ENCODE measurements around the gene TSC22D1. TPM values are rescaled to one million over a fixed set of nuclear protein-coding genes. Genes with fewer than 3 reads are reported as not detected.
A peak's percentile ranks its signal among the peaks of the same experiment; 100 is the strongest.

Gene TSC22D1
- total RNA-seq, 1 experiment from 2014 or later = 37.2 TPM

DNA sequence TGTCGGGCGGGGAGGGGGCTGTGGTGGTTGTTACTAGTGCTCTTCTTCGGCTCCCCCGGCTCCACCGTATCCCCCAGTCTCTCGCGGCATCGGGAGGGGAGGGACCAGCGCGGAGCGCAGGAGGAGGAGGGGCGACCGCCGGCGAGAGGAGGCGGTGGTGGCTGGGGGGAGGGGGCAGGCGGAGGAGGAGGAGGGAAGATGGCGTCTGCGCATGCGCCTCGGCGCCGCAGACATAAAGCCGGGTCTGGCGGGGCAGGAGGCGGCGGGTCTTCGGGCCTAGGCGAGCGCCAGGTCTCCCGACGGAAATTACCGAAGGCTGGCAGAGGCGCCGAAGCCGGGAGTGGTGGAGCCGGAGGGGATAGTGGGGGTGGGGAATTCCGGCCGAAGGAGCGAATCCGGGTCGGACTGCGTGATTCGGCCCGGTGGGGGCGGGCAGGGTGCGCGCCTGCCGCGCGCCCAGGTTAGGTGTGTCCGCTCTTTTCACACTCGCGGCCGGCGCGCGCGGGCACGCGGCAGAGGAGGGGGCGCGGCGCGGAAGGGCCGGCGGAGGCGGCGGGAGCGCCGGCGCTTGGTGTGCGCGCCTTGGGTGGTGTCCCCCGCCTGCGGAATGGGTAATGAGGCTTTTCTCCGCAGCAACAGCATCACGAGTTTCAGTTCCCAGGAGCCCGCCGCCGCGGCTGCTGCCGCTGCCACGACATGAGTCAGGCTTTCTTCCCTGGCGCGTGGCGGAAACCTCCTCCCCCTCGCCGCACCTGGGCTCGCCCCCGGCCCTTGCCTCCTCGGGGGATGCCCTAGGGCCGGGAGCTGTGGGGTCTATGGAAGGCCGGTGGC lies 1.3 kb upstream of the TSC22D1 start:
- BruUV-seq (replicated peaks) = no TSS peak
- H3K36me3 ChIP-seq (ENCODE audit: insufficient read depth, low read length, poor library complexity, severe bottlenecking) = peaks cover 6% of the 10 kb centered on the region
- intact Hi-C loops (cut with micrococcal nuclease; ENCODE audit: unreplicated experiment) = loop anchor here (2.0 to 5.0 kb wide), 2 partner anchors 95 to 341 kb away; no protein-coding TSS in a partner anchor
- H3K27me3 ChIP-seq (replicated peaks; ENCODE audit: insufficient read depth, low read depth, low read length, poor library complexity) = no peaks in the 10 kb centered on the region
- H3K27ac ChIP-seq (ENCODE audit: low read depth, low read length, poor library complexity, severe bottlenecking) = peak overlapping the region; percentile 94
- H3K9me3 ChIP-seq (ENCODE audit: low read depth, low read length, poor library complexity, severe bottlenecking) = no peaks in the 10 kb centered on the region
- CTCF ChIA-PET = no interaction called here
- POLR2A ChIA-PET (ENCODE audit: low non-redundant PET) = no interaction called here
- peak; percentile 98 for DNase-seq (ENCODE audit: low spot score)
- H3K4me1 ChIP-seq (ENCODE audit: insufficient read depth, low read length, poor library complexity, severe bottlenecking) = peaks cover 27% of the 10 kb centered on the region
- H3K4me3 ChIP-seq (ENCODE audit: low read depth, low read length, poor library complexity, severe bottlenecking) = peak overlapping the region; percentile 91
- no peak for TF ChIP-seq EZH2 (IDR thresholded peaks at IDR 0.05; ENCODE audit: borderline replicate concordance, low read depth, low read length, poor library complexity, severe bottlenecking)
- TF ChIP-seq, protein P1, sequence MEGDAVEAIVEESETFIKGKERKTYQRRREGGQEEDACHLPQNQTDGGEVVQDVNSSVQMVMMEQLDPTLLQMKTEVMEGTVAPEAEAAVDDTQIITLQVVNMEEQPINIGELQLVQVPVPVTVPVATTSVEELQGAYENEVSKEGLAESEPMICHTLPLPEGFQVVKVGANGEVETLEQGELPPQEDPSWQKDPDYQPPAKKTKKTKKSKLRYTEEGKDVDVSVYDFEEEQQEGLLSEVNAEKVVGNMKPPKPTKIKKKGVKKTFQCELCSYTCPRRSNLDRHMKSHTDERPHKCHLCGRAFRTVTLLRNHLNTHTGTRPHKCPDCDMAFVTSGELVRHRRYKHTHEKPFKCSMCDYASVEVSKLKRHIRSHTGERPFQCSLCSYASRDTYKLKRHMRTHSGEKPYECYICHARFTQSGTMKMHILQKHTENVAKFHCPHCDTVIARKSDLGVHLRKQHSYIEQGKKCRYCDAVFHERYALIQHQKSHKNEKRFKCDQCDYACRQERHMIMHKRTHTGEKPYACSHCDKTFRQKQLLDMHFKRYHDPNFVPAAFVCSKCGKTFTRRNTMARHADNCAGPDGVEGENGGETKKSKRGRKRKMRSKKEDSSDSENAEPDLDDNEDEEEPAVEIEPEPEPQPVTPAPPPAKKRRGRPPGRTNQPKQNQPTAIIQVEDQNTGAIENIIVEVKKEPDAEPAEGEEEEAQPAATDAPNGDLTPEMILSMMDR (conservative IDR thresholded peaks at IDR 0.05; ENCODE audit: low read depth, low read length) = no peak

DNA sequence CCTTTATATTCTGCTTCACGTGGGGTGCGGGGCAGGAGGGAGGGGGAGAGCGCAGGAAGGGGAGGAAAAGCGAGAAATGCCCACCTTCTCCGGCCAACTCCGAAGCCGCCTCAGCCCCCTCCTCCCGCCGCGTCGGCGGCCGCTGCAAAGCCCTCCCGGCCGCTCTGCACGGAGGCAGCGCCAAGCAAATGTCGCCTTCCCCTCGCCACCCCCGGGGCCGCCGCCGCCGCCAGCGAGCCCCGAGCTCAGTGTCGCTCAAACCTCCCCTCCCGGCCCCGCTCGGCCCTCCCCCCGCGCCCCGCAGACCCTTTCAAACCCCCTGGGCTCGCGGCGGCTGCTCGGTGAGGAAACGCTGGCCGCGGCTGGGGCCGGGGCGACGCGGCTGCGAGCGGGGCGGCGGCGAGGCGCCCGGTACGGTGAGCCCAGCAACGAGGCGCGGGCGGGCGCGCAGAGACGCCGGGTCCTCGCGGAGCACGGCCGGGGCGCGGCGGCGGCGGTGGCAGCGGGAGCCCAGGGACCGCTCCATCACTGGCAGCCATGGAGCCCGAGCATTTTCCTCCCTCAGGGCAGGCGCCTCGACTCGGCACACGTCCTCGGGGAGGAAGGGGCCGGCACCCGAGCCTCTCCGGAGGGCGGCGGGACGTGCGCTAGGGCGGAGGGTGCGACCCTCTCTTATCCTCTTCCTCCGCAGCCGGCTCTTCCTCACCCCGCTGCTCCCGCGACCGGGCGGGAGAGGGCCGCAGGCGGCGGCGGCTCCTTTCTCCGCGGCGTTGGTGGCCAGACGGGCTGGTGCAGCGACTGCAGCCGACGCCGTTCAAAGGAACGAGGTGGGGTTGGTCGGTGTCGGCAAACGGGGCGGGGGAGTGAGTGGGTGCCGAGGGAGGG lies 463 bp upstream of the TSC22D1 start:
- H3K4me3 ChIP-seq (ENCODE audit: low read depth, low read length, poor library complexity, severe bottlenecking) = peak overlapping the region; percentile 91
- peak; percentile 25 for DNase-seq (ENCODE audit: low spot score)
- peaks cover 6% of the 10 kb centered on the region for H3K36me3 ChIP-seq (ENCODE audit: insufficient read depth, low read length, poor library complexity, severe bottlenecking)
- H3K4me1 ChIP-seq (ENCODE audit: insufficient read depth, low read length, poor library complexity, severe bottlenecking) = peaks cover 34% of the 10 kb centered on the region
- no peaks in the 10 kb centered on the region for H3K27me3 ChIP-seq (replicated peaks; ENCODE audit: insufficient read depth, low read depth, low read length, poor library complexity)
- TF ChIP-seq EZH2 (IDR thresholded peaks at IDR 0.05; ENCODE audit: borderline replicate concordance, low read depth, low read length, poor library complexity, severe bottlenecking) = no peak
- TF ChIP-seq, protein P1 (conservative IDR thresholded peaks at IDR 0.05; ENCODE audit: low read depth, low read length) = no peak
- H3K9me3 ChIP-seq (ENCODE audit: low read depth, low read length, poor library complexity, severe bottlenecking) = no peaks in the 10 kb centered on the region
- POLR2A ChIA-PET (ENCODE audit: low non-redundant PET) = no interaction called here
- H3K27ac ChIP-seq (ENCODE audit: low read depth, low read length, poor library complexity, severe bottlenecking) = peak overlapping the region; percentile 94
- intact Hi-C loops (cut with micrococcal nuclease; ENCODE audit: unreplicated experiment) = loop anchor here (2.0 to 5.0 kb wide), 2 partner anchors 94 to 342 kb away; no protein-coding TSS in a partner anchor
- BruUV-seq (replicated peaks) = no TSS peak
- CTCF ChIA-PET = interaction anchor here (0.5 kb wide), 1 partner anchor 341 kb away, joined by 3 read pairs; no protein-coding TSS in a partner anchor

DNA sequence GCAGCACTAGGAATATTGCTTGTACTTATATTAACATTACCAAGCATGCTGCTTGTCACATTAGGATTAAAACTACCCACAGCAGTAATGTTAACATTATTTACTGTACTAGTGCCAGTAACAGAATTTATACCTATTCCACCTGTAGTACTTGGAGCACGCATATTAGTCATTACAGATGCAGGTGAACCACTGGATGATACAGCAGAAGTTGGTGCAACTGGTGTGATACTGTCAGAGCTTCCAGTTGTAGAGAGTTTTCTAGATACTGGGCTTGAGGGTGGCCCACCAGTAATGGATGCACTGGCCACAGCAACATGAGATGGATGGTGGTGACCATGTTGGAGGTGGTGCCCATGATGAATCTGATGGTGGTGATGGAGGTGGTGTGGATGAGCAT lies 1.1 kb downstream of the TSC22D1 start:
- peaks cover 38% of the 10 kb centered on the region for H3K4me1 ChIP-seq (ENCODE audit: insufficient read depth, low read length, poor library complexity, severe bottlenecking)
- DNase-seq (ENCODE audit: low spot score) = no peak
- H3K27ac ChIP-seq (ENCODE audit: low read depth, low read length, poor library complexity, severe bottlenecking) = no peak overlapping the region
- peak overlapping the region; percentile 91 for H3K4me3 ChIP-seq (ENCODE audit: low read depth, low read length, poor library complexity, severe bottlenecking)
- H3K9me3 ChIP-seq (ENCODE audit: low read depth, low read length, poor library complexity, severe bottlenecking) = no peaks in the 10 kb centered on the region
- BruUV-seq (replicated peaks) = no TSS peak
- ChIA-PET CTCF (no interaction called here), POLR2A (ENCODE audit: low non-redundant PET) (no interaction called here)
- intact Hi-C loops (cut with micrococcal nuclease; ENCODE audit: unreplicated experiment) = loop anchor here (5.0 kb wide), 1 partner anchor 93 kb away; no protein-coding TSS in a partner anchor
- peaks cover 6% of the 10 kb centered on the region for H3K36me3 ChIP-seq (ENCODE audit: insufficient read depth, low read length, poor library complexity, severe bottlenecking)
- TF ChIP-seq, protein P1 (conservative IDR thresholded peaks at IDR 0.05; ENCODE audit: low read depth, low read length) = no peak
- TF ChIP-seq EZH2 (IDR thresholded peaks at IDR 0.05; ENCODE audit: borderline replicate concordance, low read depth, low read length, poor library complexity, severe bottlenecking) = no peak
- H3K27me3 ChIP-seq (replicated peaks; ENCODE audit: insufficient read depth, low read depth, low read length, poor library complexity) = no peaks in the 10 kb centered on the region

Data from A673 (cell line).